ENCODE results near the gene SLC7A10.

Gene SLC7A10

GRCh38 chr19:33220115-33220514, 5.5 kb downstream of the SLC7A10 start:
- H3K27ac ChIP-seq, result no peak overlapping the region
- no peak for TF ChIP-seq CTCF (conservative IDR thresholded peaks at IDR 0.05)

- no peak overlapping the region for H3K27ac ChIP-seq
- TF ChIP-seq CTCF (conservative IDR thresholded peaks at IDR 0.05), result no peak
These were observed 6.3 kb downstream of the SLC7A10 start for GRCh38 chr19:33219261-33219815.

- no peak overlapping the region for H3K27ac ChIP-seq
- TF ChIP-seq CTCF (conservative IDR thresholded peaks at IDR 0.05), result no peak
These were observed 7.8 kb downstream of the SLC7A10 start for GRCh38 chr19:33217881-33218280.

GRCh38 chr19:33216198-33216830, 9.3 kb downstream of the SLC7A10 start:
- no peak overlapping the region for H3K27ac ChIP-seq
- TF ChIP-seq CTCF (conservative IDR thresholded peaks at IDR 0.05), result no peak

GRCh38 chr19:33215438-33216197, 10.0 kb downstream of the SLC7A10 start:
- TF ChIP-seq CTCF (conservative IDR thresholded peaks at IDR 0.05), result no peak

GRCh38 chr19:33214596-33214995, 11.1 kb downstream of the SLC7A10 start:
- TF ChIP-seq CTCF (conservative IDR thresholded peaks at IDR 0.05), result peak; percentile 42; the same call in 1 of the 2 replicates
- H3K27ac ChIP-seq, result no peak overlapping the region

More at GRCh38 chr19:33215438-33216197, 10.0 kb downstream of the SLC7A10 start:
- no peak overlapping the region for H3K27ac ChIP-seq

GRCh38 chr19:33212436-33213172, 13.0 kb downstream of the SLC7A10 start:
- no peak overlapping the region for H3K27ac ChIP-seq
- no peak for TF ChIP-seq CTCF (conservative IDR thresholded peaks at IDR 0.05)

All from VCaP (cell line).